GM20431 (cell line): ENCODE measurements around the gene SLC9A8.

ENCODE experiments used
- in situ Hi-C: fragments of 300-500 bp; cut with MseI, MboI; formaldehyde crosslinking; loops from one replicate; pipeline ENCODE4 v1.15.0; 2020; ENCODE audit warnings: low sequenced_read_pairs; ENCODE audit not compliant: unreplicated experiment

SLC9A8 gene

GRCh38 chr20:49811825-49812506, 662 bp upstream of the SLC9A8 start:
- in situ Hi-C loops, result no loop called here

GRCh38 chr20:49813305-49813974, 812 bp downstream of the SLC9A8 start:
- in situ Hi-C loops, result no loop called here

GRCh38 chr20:49814057-49814694, 1.5 kb downstream of the SLC9A8 start:
- in situ Hi-C loops, result no loop called here

GRCh38 chr20:49818816-49819215, 6.2 kb downstream of the SLC9A8 start:
- in situ Hi-C loops, result no loop called here

- in situ Hi-C loops, result no loop called here
These were observed 7.1 kb downstream of the SLC9A8 start for GRCh38 chr20:49819702-49820101.

- in situ Hi-C loops, result no loop called here
These were observed 8.8 kb downstream of the SLC9A8 start for GRCh38 chr20:49821381-49821780.

- in situ Hi-C loops, result no loop called here
These were observed 9.3 kb downstream of the SLC9A8 start for GRCh38 chr20:49821870-49822331.

GRCh38 chr20:49823152-49823847, 10.7 kb downstream of the SLC9A8 start:
- in situ Hi-C loops, result no loop called here

GRCh38 chr20:49824206-49824605, 11.6 kb downstream of the SLC9A8 start:
- in situ Hi-C loops, result no loop called here

- in situ Hi-C loops, result no loop called here
These were observed 12.9 kb downstream of the SLC9A8 start for GRCh38 chr20:49825521-49826033.

- in situ Hi-C loops, result no loop called here
These were observed 18.6 kb downstream of the SLC9A8 start for GRCh38 chr20:49831022-49831769.

- in situ Hi-C loops, result no loop called here
These were observed 19.4 kb downstream of the SLC9A8 start for GRCh38 chr20:49831770-49832631.

- in situ Hi-C loops, result no loop called here
These were observed 20.2 kb downstream of the SLC9A8 start for GRCh38 chr20:49832632-49833327.

- in situ Hi-C loops, result no loop called here
These were observed 20.9 kb downstream of the SLC9A8 start for GRCh38 chr20:49833483-49833882.

GRCh38 chr20:49835031-49835430, 22.4 kb downstream of the SLC9A8 start:
- in situ Hi-C loops, result no loop called here

GRCh38 chr20:49838546-49838945, 25.9 kb downstream of the SLC9A8 start:
- in situ Hi-C loops, result no loop called here

GRCh38 chr20:49843139-49843538, 30.5 kb downstream of the SLC9A8 start:
- in situ Hi-C loops, result no loop called here

GRCh38 chr20:49843770-49844380, 31.2 kb downstream of the SLC9A8 start:
- in situ Hi-C loops, result no loop called here
